Measurements from ENCODE around the gene SHB. TPM values are rescaled to one million over a fixed set of nuclear protein-coding genes. Genes with fewer than 3 reads are reported as not detected.

The SHB gene
- total RNA-seq, 1 donor from 2014 or later, result 20.9 TPM

- Histone ChIP-seq H3K4me1 (peaks cover 54% of the 10 kb centered on the region), H3K27me3 (no peaks in the 10 kb centered on the region), H3K36me3 (no peaks in the 10 kb centered on the region), H3K27ac (no peak overlapping the region), H3K4me3 (no peak overlapping the region), H3K9me3 (no peaks in the 10 kb centered on the region)
- DNase-seq (ENCODE audit: extremely low spot score in 2 of 2), result no peak
- intact Hi-C loops (cut with DNase I), result loop anchor here (5.0 kb wide), 3 partner anchors 43 to 153 kb away; no protein-coding TSS in a partner anchor
- TF ChIP-seq POLR2A (IDR thresholded peaks at IDR 0.05) (no peak), POLR2AphosphoS5 (IDR thresholded peaks at IDR 0.05; ENCODE audit: insufficient read depth in 1 of 2, low read depth in 1 of 2) (no peak), CTCF (IDR thresholded peaks at IDR 0.05) (no peak)
Measured at GRCh38 chr9:38064842-38065368, 4.1 kb downstream of the SHB start.

- Histone ChIP-seq H3K36me3 (no peaks in the 10 kb centered on the region), H3K9me3 (no peaks in the 10 kb centered on the region), H3K4me3 (no peak overlapping the region), H3K27ac (no peak overlapping the region), H3K27me3 (no peaks in the 10 kb centered on the region), H3K4me1 (peaks cover 57% of the 10 kb centered on the region)
- intact Hi-C loops (cut with DNase I), result no loop called here
- no peak for TF ChIP-seq POLR2AphosphoS5 (IDR thresholded peaks at IDR 0.05; ENCODE audit: insufficient read depth in 1 of 2, low read depth in 1 of 2)
- no peak for TF ChIP-seq POLR2A (IDR thresholded peaks at IDR 0.05)
- no peak for TF ChIP-seq CTCF (IDR thresholded peaks at IDR 0.05)
- DNase-seq (ENCODE audit: extremely low spot score in 2 of 2), result no peak
Measured at GRCh38 chr9:38063363-38063707, 5.7 kb downstream of the SHB start.

GRCh38 chr9:38062498-38063362 is 6.3 kb downstream of the SHB start:
- H3K4me1 ChIP-seq, result peaks cover 63% of the 10 kb centered on the region
- no peak overlapping the region for H3K4me3 ChIP-seq
- no peaks in the 10 kb centered on the region for H3K9me3 ChIP-seq
- no peak for DNase-seq (ENCODE audit: extremely low spot score in 2 of 2)
- no peak overlapping the region for H3K27ac ChIP-seq
- intact Hi-C loops (cut with DNase I), result no loop called here
- H3K27me3 ChIP-seq, result no peaks in the 10 kb centered on the region
- TF ChIP-seq POLR2A (IDR thresholded peaks at IDR 0.05), result no peak
- H3K36me3 ChIP-seq, result no peaks in the 10 kb centered on the region

- Histone ChIP-seq H3K36me3 (no peaks in the 10 kb centered on the region), H3K9me3 (no peaks in the 10 kb centered on the region), H3K27ac (no peak overlapping the region), H3K27me3 (no peaks in the 10 kb centered on the region), H3K4me1 (peaks cover 65% of the 10 kb centered on the region), H3K4me3 (no peak overlapping the region)
- no peak for DNase-seq (ENCODE audit: extremely low spot score in 2 of 2)
- intact Hi-C loops (cut with DNase I), result no loop called here
- no peak for TF ChIP-seq POLR2A (IDR thresholded peaks at IDR 0.05)
- no peak for TF ChIP-seq POLR2AphosphoS5 (IDR thresholded peaks at IDR 0.05; ENCODE audit: insufficient read depth in 1 of 2, low read depth in 1 of 2)
- no peak for TF ChIP-seq CTCF (IDR thresholded peaks at IDR 0.05)
Measured at GRCh38 chr9:38062106-38062497, 6.9 kb downstream of the SHB start.

- Histone ChIP-seq H3K4me3 (no peak overlapping the region), H3K36me3 (no peaks in the 10 kb centered on the region), H3K9me3 (no peaks in the 10 kb centered on the region), H3K4me1 (peaks cover 59% of the 10 kb centered on the region), H3K27ac (no peak overlapping the region), H3K27me3 (no peaks in the 10 kb centered on the region)
- TF ChIP-seq CTCF (IDR thresholded peaks at IDR 0.05), result no peak
- TF ChIP-seq POLR2AphosphoS5 (IDR thresholded peaks at IDR 0.05; ENCODE audit: insufficient read depth in 1 of 2, low read depth in 1 of 2), result peak in 1 of 2 donors; percentile 18
- intact Hi-C loops (cut with DNase I), result no loop called here
- no peak for DNase-seq (ENCODE audit: extremely low spot score in 2 of 2)
Measured at GRCh38 chr9:38061326-38061977, 7.6 kb downstream of the SHB start.
